HG02678 (cell line): ENCODE measurements around the gene NOXO1.

Experiments
- ATAC-seq: cut with Tn5 transposase; IDR thresholded peaks from one replicate; pipeline ENCODE4 v1.9.1; 2021; ENCODE audit warnings: mild to moderate bottlenecking, moderate library complexity; ENCODE audit not compliant: unreplicated experiment

The NOXO1 gene, protein sequence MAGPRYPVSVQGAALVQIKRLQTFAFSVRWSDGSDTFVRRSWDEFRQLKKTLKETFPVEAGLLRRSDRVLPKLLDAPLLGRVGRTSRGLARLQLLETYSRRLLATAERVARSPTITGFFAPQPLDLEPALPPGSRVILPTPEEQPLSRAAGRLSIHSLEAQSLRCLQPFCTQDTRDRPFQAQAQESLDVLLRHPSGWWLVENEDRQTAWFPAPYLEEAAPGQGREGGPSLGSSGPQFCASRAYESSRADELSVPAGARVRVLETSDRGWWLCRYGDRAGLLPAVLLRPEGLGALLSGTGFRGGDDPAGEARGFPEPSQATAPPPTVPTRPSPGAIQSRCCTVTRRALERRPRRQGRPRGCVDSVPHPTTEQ

DNA sequence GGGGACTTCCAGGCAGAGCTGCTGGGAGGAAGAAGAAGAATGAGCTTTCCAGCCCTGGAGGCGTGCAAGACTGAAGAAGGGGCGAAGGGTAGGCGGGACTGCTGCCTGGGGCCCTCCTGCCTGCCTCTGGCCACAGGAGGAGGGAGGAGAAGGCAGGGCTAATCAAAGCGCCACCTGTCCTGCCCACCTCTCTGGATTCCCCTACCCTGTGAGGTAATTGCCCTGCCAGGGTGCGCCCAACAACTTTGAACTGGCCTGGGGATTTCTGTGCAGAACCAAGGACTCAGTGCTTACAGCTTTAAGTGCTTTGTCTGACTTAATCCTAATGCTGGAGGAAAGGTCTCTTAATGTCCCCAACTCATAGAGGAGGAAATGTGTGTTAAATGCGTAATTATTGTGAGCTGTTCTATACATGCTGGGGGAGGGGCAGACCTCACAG is at the start of gene NOXO1:
Gene NOXO1 (minus strand): TSS at position 72 of the 439 bp plus-strand sequence. CDS start 290 bp downstream, outside the sequence.
- ATAC-seq, result no peak

DNA sequence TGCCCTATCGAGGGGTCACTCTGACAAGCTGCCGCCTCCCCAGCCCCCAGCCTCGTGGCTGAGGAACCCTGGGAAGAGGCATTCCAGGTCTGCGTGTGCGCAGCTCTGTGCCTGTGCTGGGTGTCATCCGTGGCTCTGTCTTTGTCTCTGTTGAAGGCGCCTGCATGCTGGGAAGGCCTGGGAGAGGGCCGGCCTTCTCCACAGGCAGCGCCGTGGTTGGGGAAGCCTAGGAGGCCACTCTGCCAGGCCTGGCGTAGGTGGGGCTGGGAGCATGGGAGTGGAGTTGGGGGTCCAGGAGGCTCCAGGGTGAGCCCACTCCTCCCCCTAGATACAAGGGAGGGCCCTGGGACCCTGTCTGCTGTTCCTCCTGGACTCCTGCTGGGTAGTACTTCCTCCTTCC is 48.8 kb upstream of the NOXO1 start:
- ATAC-seq, result no peak

DNA sequence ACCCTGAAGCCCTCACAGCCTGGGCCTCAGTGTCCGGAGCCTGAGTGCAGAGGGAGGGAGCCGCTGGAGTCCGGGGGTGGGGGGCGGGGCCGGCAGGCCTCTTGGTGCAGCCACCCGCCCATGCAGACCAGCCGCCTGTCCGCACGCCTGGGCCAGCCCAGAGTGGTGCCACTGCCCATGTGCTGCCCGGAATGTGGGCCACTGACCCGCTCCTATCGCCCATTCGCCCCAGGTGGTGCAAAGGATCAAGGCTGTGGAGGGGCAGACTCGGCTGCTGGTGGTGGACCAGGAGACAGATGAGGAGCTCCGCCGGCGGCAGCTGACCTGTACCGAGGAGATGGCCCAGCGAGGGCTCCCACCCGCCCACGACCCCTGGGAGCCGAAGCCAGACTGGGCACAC is 48.1 kb upstream of the NOXO1 start:
- ATAC-seq, result no peak

DNA sequence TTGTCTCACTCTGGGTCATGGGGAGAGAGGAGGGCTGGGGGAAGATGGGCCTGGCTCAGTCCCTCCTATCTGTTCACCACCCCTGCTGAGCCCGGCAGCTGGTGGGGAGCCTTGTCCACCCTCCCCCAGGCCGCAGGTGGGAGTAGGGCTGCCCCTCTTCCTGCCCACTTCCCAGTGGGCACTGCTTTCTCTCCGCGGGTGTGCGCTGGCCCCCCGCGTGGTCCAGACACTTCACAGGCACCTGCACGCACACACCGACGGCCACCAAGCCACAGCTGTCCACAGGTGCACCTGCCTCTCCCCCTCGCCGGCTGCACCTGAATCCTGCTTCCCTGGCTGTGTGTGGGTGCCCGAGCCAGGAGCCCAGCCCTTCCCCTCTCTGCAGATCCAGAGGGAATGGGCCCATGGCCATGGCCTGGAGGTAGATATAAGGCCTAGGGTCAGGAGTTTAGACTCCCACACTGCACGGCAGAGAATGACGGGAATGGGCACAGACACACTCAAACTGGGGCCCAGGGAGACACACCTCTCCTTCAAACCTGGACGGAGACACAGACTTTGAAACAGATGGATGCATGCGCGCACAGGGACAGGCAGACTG is 47.5 kb upstream of the NOXO1 start:
- no peak for ATAC-seq

DNA sequence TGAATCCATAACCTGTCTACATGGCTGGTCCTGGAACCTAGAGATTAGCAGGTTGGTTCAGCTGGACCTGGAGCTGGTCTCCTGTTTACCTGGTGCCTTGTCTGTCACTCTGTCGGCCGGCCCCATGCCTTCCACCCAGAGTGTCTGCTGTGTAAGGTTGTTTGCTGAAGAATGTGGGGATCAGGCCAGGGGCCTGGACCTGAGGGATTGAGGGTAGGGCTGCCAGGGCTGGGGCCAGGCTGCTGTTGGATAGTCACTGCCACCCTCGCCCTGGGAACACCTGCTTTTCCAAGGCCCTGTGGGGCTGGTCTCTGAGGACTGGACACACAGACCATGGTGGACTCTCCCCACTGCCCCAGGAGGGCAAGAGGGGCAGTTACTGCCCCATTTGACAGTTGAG is 46.9 kb upstream of the NOXO1 start:
- no peak for ATAC-seq

DNA sequence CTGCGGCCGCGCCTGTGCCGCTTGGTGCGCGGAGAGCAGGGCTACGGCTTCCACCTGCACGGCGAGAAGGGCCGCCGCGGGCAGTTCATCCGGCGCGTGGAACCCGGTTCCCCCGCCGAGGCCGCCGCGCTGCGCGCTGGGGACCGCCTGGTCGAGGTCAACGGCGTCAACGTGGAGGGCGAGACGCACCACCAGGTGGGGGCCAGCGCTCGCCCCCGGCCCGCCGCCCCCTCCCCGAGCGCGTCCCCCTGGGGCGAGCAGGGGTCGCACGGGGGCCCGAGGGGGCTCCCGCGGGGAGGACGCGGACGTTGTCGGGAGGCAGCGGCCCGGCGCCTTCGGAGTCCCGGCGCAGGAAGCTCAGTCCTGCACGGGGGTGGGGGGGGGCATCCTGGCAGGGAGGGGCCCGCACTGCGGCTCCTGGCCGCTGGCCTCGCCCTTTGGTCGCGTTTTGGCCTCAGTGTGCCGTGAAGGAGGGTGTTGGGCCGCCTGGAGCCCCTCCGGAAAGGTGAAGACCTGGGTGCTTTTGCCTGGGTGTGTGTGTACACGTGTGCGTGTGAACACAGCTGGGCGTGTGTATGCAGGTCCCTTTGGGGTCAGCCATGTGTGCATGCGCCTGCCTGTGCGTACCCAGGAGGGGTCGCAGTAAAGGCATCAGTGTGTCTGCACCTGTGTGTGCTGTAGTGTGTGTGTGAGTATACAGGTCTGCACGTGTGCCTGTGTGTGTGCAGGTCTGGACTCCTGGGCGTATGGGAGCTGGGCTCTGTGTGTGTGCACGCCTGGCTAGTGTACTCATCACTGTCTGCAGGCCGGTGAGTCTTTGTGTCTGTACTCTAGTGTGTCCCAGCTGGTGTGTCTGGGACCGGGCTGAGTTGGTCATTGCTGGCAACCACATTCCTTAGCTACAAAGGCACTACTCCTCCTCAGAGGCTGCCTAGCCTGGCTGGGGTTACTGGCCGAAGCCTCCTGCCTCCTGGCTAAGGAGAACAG is 46.0 kb upstream of the NOXO1 start:
- no peak for ATAC-seq

DNA sequence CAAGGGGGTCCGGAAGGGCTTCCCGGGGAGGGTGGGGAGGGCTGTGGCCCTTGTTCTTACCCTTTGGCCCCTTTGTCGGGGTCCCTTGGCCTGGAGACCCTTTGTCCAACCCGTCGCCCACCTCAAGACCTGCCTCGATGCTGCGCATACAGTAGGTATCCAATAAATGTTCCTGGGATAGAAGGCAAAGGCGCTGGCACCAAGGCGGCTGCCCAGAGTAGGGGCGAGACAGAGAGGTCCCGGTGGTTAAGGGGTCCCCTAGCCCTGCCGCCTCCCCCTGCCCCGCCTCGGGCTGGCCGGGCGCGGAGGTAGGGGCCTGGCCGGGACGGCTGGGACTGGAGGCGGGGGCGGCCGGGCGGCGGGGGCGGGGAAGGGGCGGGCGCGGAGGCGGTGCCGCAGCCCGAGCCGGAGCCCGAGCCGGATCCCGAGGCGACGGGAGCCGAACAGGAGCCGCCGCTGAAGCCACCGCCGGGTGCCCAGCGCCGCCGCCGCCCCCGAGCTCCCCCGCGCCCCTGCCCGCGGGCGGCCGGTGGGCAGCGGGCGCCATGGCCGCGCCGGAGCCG is 45.3 kb upstream of the NOXO1 start, which contains the start of gene NHERF2:
Gene NHERF2 (plus strand): TSS at position 442 of the 563 bp plus-strand sequence. CDS start 104 bp downstream, at position 546.
- ATAC-seq, result no peak

DNA sequence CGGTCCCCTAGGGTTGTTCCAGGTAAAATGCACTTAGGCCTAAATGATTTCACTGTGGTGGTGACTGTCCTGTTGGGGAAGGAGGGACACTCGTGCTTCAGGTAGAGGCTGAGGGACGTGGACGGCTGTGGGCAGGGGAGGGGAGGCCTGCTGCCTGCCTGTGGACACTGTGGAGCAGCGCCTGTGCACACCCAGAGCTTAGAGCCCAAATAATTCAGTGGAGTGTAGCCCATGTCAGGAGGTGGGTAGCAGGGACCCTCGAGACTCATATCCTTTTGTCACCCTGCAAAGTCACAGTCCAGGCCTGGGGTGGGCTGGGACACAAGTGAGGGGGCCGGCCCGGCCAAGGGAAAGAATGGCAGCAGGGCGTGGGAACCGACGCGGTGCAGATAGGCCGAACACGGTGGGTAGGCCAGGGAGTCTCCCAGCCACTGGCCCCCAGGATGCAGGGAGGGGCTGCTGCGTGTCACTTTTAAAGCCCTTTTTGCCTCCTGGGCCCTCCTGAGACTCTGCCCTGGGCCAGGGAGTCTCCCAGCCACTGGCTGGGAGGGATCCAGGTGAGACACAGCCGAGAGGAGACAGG is 44.7 kb upstream of the NOXO1 start:
- ATAC-seq, result no peak

DNA sequence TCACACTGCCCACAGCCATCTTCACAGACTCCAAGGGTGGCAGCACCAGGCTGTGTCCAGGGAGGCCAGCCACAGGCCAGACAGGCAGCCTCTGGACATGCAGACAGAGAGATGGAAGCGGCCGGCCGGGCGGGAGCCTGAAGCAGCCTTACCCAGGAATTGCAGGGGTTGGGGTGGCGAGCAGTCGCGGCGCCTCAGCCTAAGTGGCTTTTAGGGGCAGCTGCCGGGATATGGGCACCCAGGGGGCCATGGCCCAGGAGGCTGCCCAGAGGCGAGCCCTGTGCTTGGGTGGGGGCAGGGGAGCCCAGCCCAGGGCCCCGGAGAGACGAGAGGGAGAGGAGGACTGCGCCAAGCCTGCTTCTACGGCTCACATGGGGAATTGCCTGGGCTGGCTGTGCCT is 44.0 kb upstream of the NOXO1 start:
- ATAC-seq, result no peak

DNA sequence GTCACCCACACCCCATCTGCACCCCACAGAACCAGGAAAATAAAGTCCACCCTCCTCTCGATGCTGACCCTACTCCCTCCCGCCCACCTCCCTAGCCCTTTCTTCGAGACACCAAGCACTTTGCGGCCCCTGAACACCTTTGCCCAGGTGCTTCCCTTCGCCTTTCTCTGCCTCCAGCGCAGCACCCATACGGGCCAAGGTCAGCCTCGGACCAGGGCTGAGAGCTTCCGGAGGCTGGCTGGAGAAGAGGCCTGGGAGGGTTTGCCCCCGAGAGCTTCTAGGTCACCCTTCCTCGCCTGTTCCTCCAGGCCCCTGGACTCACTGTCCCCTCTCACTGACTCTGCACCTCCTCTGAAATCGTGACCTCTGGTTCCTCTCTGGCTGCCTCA is 42.8 kb upstream of the NOXO1 start:
- ATAC-seq, result no peak

DNA sequence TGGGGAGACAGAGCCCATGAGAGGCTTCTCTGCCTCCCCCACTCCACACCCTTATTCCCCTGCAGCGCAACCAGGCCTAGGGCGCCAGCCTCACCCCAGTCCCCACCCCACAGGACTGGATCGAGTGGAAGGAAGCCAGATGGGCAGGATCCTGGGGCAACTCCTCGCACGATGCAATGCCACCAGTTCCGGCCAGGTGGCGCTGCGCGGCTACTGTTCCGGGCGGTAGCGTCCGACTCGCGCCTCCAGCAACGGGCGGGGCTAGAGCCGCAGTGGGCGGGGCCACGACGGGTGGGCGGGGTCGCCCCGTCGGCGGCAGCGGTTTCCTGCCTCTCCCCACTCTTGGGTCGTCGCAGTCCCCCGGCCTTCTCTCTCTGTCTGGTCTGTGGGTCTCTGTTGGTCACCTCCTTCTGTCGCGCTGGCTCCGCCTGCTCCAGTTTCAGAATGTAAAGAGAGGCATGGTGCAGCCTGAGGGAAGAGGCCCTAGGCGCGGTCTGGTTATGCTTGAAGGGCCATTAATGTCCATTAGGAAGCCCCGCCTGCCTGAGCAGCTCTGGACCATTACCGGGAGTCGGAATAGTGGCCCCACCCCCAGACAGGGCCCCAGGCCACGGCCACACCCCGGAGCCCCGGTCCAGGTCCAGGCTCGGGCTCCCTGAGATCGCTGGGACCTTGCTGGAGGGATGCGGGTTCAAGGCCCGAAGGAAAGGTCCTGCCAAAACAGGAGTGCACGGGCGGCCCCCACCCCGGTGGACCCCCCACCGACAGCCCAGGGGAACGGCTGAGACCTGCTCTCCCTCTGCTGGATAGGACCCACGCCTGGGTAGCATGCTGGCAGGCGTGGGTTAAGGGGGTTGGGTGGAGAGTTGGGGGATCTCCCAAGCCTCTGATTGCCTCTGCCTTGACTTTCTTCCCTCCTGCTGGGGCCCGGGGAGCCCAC is 42.1 kb upstream of the NOXO1 start:
- peak; percentile 71 for ATAC-seq

DNA sequence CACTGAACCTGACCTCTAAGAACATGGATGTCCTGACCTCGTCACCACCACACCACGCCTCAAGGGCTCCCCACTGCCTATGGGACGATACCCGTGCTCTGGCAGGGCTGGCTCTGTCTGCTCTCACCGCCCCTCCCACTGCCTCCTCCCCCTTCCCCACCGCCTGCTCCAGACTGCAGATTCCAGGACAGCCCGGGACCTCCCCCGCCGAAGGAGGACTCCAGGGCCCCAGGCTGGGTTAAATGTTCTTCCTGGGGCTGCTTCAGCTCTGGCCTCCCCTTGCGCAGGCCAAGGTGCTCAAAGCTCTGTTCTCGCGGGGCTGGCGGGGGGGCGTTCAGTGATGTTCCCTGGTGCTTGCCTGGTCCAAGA is 41.4 kb upstream of the NOXO1 start:
- ATAC-seq, result no peak

DNA sequence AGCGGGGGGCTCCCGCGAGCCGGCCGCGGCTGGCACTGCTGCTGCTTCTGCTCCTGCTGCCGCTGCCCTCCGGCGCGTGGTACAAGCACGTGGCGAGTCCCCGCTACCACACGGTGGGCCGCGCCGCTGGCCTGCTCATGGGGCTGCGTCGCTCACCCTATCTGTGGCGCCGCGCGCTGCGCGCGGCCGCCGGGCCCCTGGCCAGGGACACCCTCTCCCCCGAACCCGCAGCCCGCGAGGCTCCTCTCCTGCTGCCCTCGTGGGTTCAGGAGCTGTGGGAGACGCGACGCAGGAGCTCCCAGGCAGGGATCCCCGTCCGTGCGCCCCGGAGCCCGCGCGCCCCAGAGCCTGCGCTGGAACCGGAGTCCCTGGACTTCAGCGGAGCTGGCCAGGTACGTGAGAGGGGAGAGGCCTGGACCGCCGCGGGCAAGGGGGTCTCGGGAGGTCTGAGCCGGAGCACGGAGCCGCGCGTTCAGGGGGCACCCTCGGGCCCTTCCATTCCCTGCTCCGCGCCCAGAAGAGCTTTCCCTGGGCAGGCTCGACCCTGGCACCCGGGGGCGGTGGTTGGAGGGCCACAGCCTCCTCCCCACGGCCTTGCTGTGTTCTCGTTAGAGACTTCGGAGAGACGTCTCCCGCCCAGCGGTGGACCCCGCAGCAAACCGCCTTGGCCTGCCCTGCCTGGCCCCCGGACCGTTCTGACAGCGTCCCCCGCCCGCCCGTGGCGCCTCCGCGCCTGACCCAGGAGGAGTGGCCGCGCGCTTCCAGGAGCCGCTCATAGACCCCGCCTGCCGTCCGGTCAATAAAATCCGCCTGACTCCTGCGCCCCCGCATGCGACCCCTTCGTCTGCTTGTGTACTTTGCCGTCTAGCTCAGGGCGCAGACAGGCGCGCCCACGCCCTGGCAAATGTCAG is 38.9 kb upstream of the NOXO1 start:
- ATAC-seq, result no peak

DNA sequence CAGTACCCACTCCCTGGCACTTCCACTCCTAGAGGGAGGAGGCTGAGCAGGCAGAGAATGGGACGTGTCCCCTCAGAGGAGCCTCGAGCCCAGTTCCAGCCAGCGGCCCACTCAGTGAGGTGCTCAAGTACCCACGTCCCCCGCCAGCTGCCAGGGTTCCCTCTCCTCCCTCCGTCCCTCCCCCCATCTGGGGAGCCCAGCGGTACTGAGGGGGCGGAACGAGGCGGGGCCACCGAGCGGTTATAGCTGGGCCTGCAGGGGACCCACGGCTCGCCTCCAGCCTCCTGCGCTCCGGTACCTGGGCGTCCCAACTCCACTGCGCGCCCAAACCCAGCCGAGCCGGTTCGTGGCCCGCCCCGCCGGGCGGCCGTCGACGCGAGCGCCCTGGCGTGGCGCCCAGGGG is 38.2 kb upstream of the NOXO1 start, which contains the start of gene NPW:
Gene NPW (plus strand): TSS at position 268 of the 403 bp plus-strand sequence.
- ATAC-seq, result no peak

DNA sequence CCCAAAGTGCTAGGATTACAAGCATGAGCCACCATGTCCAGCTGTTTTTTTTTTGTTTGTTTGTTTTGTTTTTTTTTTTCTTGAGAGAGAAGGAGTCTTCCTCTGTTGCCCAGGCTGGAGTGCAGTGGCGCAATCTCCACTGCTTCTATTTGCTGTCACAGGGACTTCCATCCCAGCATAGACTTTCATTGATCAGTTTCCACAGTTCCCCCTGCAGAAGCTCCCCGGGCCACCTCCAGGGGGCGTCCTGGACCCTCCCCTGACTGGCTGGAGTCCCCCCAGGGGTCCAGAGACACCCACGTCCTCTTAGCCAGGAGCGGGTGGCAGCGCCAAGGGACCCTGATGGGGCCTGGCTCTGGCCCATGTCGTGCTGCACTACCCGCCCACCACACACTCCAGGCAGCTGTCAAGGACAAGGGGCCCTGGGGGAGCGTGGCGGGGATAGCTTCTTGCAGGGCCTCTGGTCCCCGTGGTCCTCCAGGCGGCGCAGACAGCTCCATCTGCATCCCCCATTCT is 35.2 kb upstream of the NOXO1 start:
- no peak for ATAC-seq

DNA sequence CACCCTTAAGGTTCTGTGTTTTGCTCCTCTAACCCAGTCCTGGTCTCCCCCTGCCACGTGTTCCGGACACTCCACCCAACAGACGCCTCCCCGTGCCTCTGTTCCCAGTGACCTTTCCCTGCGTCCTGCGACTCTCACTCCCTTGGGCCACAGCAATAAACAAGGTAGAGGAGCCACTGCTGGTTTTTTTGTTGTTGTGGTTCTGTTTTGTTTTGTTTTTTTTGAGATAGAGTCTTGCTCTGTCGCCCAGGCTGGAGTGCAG is 34.6 kb upstream of the NOXO1 start:
- no peak for ATAC-seq

DNA sequence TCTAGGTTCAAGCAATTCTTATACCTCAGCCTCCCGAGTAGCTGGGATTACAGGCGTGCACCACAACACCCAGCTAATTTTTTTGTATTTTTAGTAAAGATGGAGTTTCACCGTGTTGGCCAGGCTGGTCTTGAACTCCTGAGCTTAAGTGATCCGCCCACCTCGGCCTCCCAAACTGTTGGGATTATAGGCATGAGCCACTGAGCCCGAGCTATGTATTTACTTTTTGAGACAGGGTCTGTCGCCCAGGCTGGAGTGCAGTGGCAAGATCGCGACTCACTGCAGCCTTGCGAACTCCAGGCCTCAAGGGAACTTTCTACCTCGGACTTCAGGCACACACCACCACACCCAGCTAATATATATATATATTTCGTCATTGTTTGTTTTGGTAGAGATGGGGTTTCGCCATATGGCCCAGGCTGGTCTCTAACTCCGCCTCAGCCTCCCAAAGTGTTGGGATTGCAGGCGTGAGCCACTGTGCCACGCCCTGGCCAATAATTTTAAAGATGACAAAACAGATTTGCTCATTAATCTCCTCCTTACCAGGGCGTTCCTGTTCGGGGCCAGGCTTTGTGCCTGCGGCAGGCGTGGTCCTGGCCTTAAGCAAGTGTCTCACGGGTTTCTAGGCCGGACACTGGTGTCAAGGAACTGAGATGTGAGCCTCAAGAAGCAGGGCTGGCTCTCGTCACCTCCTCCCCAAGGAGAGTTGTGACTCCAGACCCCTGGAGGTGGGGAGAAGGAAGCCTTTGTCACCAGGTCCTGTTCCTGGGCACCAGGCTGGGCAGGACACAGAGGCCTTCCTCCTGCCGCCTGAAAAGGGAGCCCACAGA is 34.1 kb upstream of the NOXO1 start:
- ATAC-seq, result no peak

DNA sequence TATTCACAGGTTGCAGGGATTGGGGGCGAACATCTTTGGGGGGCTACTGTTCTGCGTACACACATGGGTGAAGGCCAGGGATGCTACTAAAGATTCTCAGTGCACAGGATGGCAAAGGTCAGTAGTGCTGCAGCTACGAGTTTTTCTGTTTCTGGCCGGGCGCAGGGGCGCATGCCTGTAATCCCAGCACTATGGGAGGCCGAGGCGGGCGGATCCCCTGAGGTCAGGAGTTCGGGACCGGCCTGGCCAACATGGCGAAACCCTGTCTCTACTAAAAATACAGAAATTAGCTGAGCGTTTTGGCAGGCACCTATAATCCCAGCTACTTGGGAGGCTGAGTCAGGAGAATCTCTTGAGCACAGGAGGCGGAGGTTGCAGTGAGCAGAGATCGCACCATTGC is 32.3 kb upstream of the NOXO1 start:
- ATAC-seq, result no peak
